Thymus (tissue), 11 donors: Measurements from ENCODE around the gene CCDC60. TPM values are rescaled to one million over a fixed set of nuclear protein-coding genes. Genes with fewer than 3 reads are reported as not detected.
"Not testable (repeated sequence)": the region's sequence is repeated elsewhere in the genome, so short reads cannot be mapped to it uniquely, and the experiment has no call there.

Experiments
- DNase-seq, 9 donors: peaks; one replicate each; pipeline ENCODE4 v3.0.0-alpha.2; 2013; ENCODE audit warnings: low spot score in 9 of 9, low read depth in 6 of 9, missing footprints in 1 of 9
- H3K27ac ChIP-seq, 2 donors: one replicate each; pipeline ENCODE4 v1.5.1; 2013; ENCODE audit warnings: control low read depth in 1 of 2, low read depth in 1 of 2, low read length in 1 of 2, mild to moderate bottlenecking in 1 of 2, moderate library complexity in 1 of 2
- H3K27me3 ChIP-seq, 2 donors: one replicate each; pipeline ENCODE4 v1.5.1; 2013; ENCODE audit warnings: low read length in 1 of 2; ENCODE audit not compliant: control insufficient read depth in 2 of 2, insufficient read depth in 1 of 2
- H3K36me3 ChIP-seq, 2 donors: one replicate each; pipeline ENCODE4 v1.5.1; 2013; ENCODE audit warnings: low read length in 1 of 2, mild to moderate bottlenecking in 1 of 2, moderate library complexity in 1 of 2; ENCODE audit not compliant: control insufficient read depth in 2 of 2, insufficient read depth in 2 of 2
- H3K4me1 ChIP-seq, 2 donors: one replicate each; pipeline ENCODE4 v1.5.1; 2013; ENCODE audit warnings: low read length in 2 of 2; ENCODE audit not compliant: control insufficient read depth in 2 of 2, insufficient read depth in 2 of 2
- H3K4me3 ChIP-seq, 2 donors: one replicate each; pipeline ENCODE4 v1.5.1; 2013; ENCODE audit warnings: low read length in 2 of 2, control low read depth in 1 of 2, mild to moderate bottlenecking in 1 of 2
- H3K9me3 ChIP-seq, 2 donors: one replicate each; pipeline ENCODE4 v1.5.1; 2013; ENCODE audit warnings: low read length in 1 of 2, mild to moderate bottlenecking in 1 of 2; ENCODE audit not compliant: control insufficient read depth in 2 of 2, insufficient read depth in 1 of 2
- WGBS: extraction: QIAGEN DNeasy Blood & Tissue Kit; methylation state at CpG from one replicate; pipeline ENCODE4 v1.1.7; 2013; 5-methylcytosine and 5-hydroxymethylcytosine counted together
- polyA plus RNA-seq: library from polyadenylated mRNA; stranded (reverse); fragments of 200-250 nt; gene quantifications from one replicate; pipeline ENCODE4 v1.2.3, GENCODE V29; 2013
- total RNA-seq: library from RNA; stranded (reverse); fragments of 120-200 nt; gene quantifications from one replicate; pipeline ENCODE4 v1.2.4, GENCODE V29; 2013
- donor health status: healthy.

CCDC60 gene
- total and polyA plus RNA-seq, 2 donors, result 0.37 to 0.52 TPM

- H3K4me1 ChIP-seq, H3K4me3 ChIP-seq, DNase-seq, H3K36me3 ChIP-seq, H3K9me3 ChIP-seq, H3K27ac ChIP-seq, H3K27me3 ChIP-seq: not testable (repeated sequence)
- 98% methylated on average over 23 of the region's 33 CpGs for WGBS
Measured at GRCh38 chr12:119360366-119360765, 25.8 kb downstream of the CCDC60 start.

DNA sequence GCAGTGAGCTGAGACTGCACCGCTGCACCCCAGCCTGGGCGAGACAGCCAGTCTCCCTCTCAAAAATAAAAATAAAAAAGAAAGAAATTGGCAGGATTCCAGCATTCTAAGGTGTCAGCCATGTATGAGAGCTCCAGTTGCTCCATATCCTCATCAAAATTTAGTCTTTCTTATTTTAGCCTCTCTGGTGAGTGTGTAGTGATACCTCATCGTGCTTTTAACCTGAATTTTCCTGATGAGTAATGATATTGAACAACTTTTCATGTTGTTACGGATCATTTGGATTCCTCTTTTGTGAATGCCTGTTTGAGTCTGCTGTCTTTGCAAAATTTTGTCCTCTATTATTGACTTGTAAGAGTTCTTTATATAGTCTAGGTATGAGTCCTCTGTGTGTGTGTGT is 28.5 kb downstream of the CCDC60 start:
- no peak for DNase-seq
- no peak overlapping the region for H3K27ac ChIP-seq
- H3K9me3 ChIP-seq, result no peaks in the 10 kb centered on the region
- no peaks in the 10 kb centered on the region for H3K36me3 ChIP-seq
- H3K4me3 ChIP-seq, result no peak overlapping the region
- H3K27me3 ChIP-seq, result no peaks in the 10 kb centered on the region
- 87% methylated on average over 4 of the region's 4 CpGs for WGBS
- H3K4me1 ChIP-seq, result no peaks in the 10 kb centered on the region

GRCh38 chr12:119363490-119363889 is 29.0 kb downstream of the CCDC60 start:
- Histone ChIP-seq H3K36me3 (no peaks in the 10 kb centered on the region), H3K9me3 (no peaks in the 10 kb centered on the region), H3K27me3 (no peaks in the 10 kb centered on the region), H3K4me3 (no peak overlapping the region), H3K27ac (no peak overlapping the region), H3K4me1 (no peaks in the 10 kb centered on the region)
- no peak for DNase-seq
- 63% methylated on average over 1 of the region's 1 CpG for WGBS

DNA sequence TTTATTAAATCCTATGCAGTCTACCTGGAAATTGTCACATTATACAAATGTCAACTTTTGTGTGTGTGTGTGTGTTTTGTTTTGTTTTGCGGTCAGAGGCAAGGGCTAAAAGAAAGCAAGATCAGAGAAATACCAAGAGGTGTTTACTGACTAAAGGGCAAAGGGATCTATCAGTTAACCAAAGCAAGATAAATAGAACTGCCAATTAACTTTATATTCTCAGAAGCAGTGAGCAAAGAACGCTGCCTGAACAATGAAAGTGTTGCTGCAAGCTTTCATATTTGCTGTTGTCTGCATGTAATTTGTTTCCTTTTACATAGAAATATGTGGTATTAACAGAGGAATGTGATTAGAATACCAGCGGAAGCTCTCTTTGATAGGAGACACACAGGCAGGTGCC is 30.9 kb downstream of the CCDC60 start:
- no peak for DNase-seq
- no peaks in the 10 kb centered on the region for H3K36me3 ChIP-seq
- H3K27ac ChIP-seq, result no peak overlapping the region
- H3K4me1 ChIP-seq, result peaks cover 0 to 4% of the 10 kb centered on the region in 2 donors
- WGBS, result 90% methylated on average over 3 of the region's 3 CpGs
- H3K27me3 ChIP-seq, result no peaks in the 10 kb centered on the region
- H3K4me3 ChIP-seq, result no peak overlapping the region
- H3K9me3 ChIP-seq, result no peaks in the 10 kb centered on the region

- Histone ChIP-seq H3K4me1 (peaks cover 0 to 4% of the 10 kb centered on the region in 2 donors), H3K27ac (no peak overlapping the region), H3K4me3 (no peak overlapping the region), H3K9me3 (no peaks in the 10 kb centered on the region), H3K36me3 (no peaks in the 10 kb centered on the region), H3K27me3 (no peaks in the 10 kb centered on the region)
- DNase-seq, result no peak
- 95% methylated on average over 6 of the region's 6 CpGs for WGBS
Measured at GRCh38 chr12:119366007-119366406, 31.5 kb downstream of the CCDC60 start.

DNA sequence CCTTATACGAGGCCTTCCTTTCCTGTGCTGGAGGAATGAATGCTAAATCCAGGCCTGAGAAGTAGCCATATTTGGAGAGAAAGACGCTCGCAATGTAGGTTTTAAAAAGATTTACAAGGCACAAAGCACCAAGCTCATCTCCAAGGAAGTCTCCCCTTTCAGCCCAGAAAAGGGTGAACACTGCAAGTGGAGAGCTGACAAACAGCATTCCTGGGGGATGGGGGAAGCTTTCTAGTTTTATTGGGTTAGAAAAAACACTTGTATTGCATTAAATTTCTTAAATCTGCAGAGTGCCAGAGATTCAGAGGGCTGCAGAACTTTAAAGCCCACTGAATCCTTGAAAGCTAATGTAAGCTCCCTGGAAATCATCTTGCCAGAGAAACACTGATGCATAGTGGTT is 34.6 kb downstream of the CCDC60 start:
- H3K27ac ChIP-seq, result no peak overlapping the region
- 83% methylated on average over 3 of the region's 3 CpGs for WGBS
- H3K9me3 ChIP-seq, result no peaks in the 10 kb centered on the region
- no peaks in the 10 kb centered on the region for H3K27me3 ChIP-seq
- H3K4me3 ChIP-seq, result no peak overlapping the region
- DNase-seq, result no peak
- peaks cover 0 to 4% of the 10 kb centered on the region in 2 donors for H3K4me1 ChIP-seq
- no peaks in the 10 kb centered on the region for H3K36me3 ChIP-seq

DNA sequence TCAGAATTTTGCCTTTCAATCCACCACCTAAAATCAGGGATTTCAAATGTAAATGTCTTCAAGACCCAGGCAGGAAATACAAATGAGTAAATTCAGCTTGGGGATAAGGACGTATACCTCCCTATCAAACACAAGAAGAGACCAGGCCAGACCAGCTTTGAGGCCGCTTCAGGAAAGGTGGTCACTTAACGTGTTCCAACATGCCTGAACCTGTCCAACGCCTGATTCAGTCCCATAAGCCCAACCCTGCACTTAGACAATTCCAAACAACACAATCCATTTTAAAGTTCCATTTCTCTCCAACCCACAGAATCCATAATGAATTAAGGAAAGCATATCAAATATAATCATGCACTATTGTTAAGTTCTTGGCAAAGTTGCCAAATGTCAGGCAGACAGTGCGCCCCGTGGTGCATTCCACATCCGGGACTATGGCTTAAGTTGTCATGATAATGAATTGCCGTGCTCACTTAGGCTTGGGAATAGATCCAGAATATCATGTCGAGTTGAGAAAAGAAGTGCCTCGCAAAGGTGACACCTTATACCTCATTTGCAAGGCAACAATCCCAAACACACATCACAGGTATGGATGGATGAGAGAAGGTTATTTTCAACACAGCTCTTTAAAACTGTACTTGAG is 35.5 kb downstream of the CCDC60 start:
- H3K4me3 ChIP-seq, result no peak overlapping the region
- H3K27ac ChIP-seq, result peak overlapping the region; percentile 25 to 49
- peaks cover 0 to 4% of the 10 kb centered on the region in 2 donors for H3K4me1 ChIP-seq
- no peaks in the 10 kb centered on the region for H3K27me3 ChIP-seq
- 93% methylated on average over 10 of the region's 10 CpGs for WGBS
- no peaks in the 10 kb centered on the region for H3K9me3 ChIP-seq
- H3K36me3 ChIP-seq, result no peaks in the 10 kb centered on the region
- peak in 1 of 9 donors; percentile 15 for DNase-seq

- WGBS, result 82% methylated on average over 7 of the region's 7 CpGs
- Histone ChIP-seq H3K27ac (no peak overlapping the region), H3K4me3 (no peak overlapping the region), H3K9me3 (no peaks in the 10 kb centered on the region), H3K27me3 (no peaks in the 10 kb centered on the region), H3K4me1 (peaks cover 0 to 8% of the 10 kb centered on the region in 2 donors), H3K36me3 (no peaks in the 10 kb centered on the region)
- DNase-seq, result no peak
Measured at GRCh38 chr12:119372540-119372939, 38.0 kb downstream of the CCDC60 start.

DNA sequence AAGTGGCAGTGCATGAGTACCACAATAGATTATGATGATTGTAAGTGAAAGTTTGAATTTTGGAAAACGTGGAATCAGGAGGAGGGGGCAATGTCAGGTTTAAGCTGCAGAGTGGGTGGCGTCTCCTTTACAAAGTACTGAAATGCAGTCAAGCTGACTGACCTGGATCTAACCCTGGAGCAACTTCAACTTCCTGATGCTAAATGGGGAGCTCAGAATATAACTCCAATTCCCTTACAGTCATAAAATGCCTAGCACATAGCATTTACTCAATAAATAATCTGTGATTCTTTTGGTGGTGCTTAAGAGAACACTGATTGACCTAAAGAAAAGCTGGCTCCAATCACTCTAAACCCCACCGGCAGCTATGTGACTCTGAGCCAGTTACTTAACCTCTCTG is 38.5 kb downstream of the CCDC60 start:
- no peaks in the 10 kb centered on the region for H3K27me3 ChIP-seq
- no peak overlapping the region for H3K27ac ChIP-seq
- H3K4me3 ChIP-seq, result no peak overlapping the region
- H3K4me1 ChIP-seq, result peaks cover 0 to 8% of the 10 kb centered on the region in 2 donors
- 88% methylated on average over 3 of the region's 3 CpGs for WGBS
- no peaks in the 10 kb centered on the region for H3K36me3 ChIP-seq
- no peak for DNase-seq
- no peaks in the 10 kb centered on the region for H3K9me3 ChIP-seq
